HG03060 (cell line): ENCODE results near the gene COMMD2.

Source experiments
- ATAC-seq: cut with Tn5 transposase; IDR thresholded peaks from one replicate; pipeline ENCODE4 v1.9.1; 2021; ENCODE audit warnings: low read depth, moderate number of reproducible peaks; ENCODE audit not compliant: unreplicated experiment

The COMMD2 gene

GRCh38 chr3:149764302-149764701, 12.0 kb upstream of the COMMD2 start:
- ATAC-seq: no peak

GRCh38 chr3:149763565-149764195, 11.4 kb upstream of the COMMD2 start:
- ATAC-seq: no peak

DNA sequence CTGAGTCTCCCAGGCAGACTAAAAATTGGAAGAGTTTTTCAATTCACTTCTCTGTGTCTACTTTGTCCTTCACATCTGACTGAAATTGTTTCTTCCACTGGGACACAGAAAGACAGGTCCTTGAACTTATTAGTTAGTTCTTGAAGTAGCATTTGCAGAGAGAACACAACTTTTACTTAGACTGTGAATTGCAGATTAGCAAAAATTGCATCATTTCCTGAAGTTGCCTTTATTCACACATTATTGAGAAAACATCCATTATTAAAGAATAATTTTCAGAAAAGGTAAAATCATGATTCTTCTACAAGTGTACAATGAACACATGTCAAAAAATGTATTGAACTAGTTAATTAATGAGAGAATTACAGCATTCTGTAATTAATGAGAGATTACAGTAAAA, 1.4 kb upstream of the COMMD2 start:
- ATAC-seq: no peak

GRCh38 chr3:149752788-149753136, 473 bp upstream of the COMMD2 start:
- ATAC-seq: no peak

- no peak for ATAC-seq
Observed at GRCh38 chr3:149751551-149751950, 738 bp downstream of the COMMD2 start.

DNA sequence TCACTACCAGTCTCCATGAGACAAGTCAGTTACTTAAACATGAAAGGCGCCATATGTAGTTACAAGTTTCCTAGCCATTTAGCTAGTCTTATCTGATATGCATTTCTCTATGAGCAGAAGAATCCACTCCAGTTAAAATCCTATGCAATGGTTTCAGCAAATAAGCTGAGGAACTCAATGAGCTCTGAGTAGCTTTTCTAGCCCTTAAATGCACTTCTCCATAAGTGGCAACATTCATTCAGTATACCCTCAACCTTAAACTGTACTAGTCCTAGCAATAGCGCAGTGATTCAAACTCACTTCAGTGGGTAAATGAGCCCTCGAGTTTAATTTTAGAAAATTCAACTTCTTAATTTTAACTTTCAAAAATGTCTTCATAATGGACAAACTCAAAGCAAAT, 7.7 kb downstream of the COMMD2 start:
- ATAC-seq: no peak

GRCh38 chr3:149744151-149744550, 8.1 kb downstream of the COMMD2 start:
- ATAC-seq: no peak

- no peak for ATAC-seq
Observed at GRCh38 chr3:149739396-149739795, 12.9 kb downstream of the COMMD2 start.

- no peak for ATAC-seq
Observed at GRCh38 chr3:149738876-149739275, 13.4 kb downstream of the COMMD2 start.

DNA sequence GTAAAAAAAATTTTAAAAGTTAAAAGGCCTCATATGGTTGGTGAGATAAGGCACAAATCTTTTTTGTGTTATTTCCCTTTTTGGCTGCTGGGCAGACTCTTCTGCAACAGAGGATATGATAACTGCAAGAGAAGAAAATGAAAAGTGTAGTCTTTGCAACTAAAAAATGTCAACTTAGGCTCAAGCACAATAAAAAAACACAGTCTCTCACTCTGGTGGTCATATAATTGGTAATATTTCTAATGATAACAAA, 15.4 kb downstream of the COMMD2 start:
- no peak for ATAC-seq

DNA sequence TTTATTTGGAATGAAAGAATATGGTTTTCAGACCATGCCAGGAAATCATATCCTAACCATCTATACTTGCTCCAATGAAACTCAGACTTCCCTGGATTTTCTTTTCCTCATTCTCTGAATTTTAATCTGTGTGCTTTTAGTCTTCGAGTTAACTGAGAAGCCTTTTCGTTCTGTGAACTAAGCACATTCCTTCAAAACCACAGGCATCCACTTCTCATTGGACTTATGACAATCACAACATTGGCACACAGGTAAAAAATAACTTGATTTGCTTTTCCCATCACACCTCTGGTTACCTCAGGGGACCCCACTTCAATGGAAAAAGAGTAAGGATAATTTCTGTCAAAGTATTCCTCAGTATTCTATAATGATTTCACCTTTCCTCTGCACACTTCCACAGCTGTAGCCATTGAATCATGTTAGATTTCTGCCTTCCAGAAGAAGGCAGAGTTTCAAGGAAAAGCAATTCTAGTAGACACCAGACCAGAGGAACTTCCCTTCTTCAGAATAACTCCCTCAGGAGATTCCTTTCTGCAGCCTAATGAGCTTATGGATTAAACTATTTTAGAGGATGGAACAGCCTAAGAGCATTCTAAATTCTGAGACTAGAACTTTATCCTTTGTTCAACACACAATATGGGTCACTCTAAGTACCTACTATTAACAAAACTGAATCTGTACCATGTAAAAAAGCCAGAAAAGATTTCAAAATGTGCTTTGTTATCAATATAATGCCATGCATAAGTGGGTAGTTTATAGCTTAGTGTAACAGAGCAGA, 15.9 kb downstream of the COMMD2 start:
- no peak for ATAC-seq

- no peak for ATAC-seq
Observed at GRCh38 chr3:149732234-149732633, 20.1 kb downstream of the COMMD2 start.

- no peak for ATAC-seq
Observed at GRCh38 chr3:149727656-149728055, 24.6 kb downstream of the COMMD2 start.

DNA sequence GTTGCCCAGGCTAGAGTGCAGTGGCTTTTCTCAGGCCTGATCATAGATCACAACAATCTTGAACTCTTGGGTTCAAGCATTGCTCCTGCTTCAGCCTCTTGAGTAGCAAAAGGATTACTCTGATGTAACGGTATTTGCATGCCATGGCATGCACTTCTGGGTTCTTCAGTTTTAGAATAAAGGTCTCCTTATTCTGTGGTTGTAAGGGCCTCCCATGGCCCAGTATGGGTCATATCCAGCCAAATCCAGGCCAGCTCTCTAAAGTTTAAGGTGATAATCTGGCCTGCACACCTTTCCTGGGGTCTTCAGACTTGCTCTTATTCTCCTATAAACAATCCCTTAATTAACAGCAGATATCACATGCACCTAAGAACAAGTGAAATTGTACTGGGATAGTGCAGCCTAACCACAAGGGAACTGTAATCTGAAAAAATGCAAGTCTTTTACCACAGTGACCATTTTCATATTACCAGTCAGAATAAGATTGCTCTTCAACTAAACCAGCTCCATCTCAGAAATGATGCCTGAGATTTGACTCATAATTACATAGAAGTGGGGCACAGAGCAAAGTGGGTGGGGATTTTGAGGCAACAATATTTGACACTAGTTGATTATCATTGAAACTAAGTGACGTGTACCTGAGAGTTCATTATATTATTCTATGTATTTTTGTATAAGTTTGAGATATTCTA, 25.4 kb downstream of the COMMD2 start:
- ATAC-seq: peak; percentile 79

DNA sequence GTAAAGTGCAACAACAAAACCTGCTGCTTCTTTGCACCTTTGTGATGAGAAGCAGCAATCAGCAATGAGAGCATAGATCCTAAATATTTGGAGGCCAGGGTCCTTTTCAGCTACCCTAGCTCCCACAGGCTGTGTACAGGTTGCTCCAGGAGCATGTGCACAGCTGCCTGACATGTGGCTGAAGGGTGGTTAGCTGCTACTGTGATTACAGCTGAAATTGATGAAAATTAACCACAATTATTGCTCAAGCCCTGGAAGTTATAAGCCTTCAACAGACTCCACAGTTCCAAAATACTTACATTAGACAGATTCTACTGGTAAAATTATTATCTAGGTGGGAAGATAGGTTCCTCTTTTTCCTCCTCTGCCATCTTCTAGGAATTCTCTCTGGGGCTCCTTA, 28.5 kb downstream of the COMMD2 start:
- no peak for ATAC-seq

DNA sequence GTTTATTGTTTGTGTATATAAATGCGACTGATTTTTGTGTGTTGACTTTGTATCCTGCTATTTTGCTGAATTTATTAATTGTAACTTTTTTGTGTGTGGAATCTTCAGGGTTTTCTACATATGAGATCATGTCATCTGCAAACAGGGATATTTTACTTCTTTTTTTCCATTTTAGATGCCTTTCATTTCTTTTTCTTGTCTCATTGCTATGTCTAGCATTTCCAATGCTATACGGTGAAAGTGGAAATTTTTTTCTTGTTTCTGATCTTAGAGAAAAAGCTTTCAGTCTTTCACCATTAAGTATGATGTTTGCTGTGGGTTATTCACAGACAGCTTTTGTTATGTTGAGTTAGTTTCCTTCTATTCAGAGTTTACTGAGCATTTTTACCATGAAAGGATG, 31.4 kb downstream of the COMMD2 start:
- ATAC-seq: no peak

- no peak for ATAC-seq
Observed at GRCh38 chr3:149717391-149718056, 34.8 kb downstream of the COMMD2 start.

GRCh38 chr3:149716984-149717383, 35.3 kb downstream of the COMMD2 start:
- no peak for ATAC-seq

GRCh38 chr3:149715247-149715646, 37.0 kb downstream of the COMMD2 start:
- ATAC-seq: no peak

- no peak for ATAC-seq
Observed at GRCh38 chr3:149713730-149714654, 38.3 kb downstream of the COMMD2 start.
